ENCODE measurements around the gene MPPED2. TPM values are rescaled to one million over a fixed set of nuclear protein-coding genes. Genes with fewer than 3 reads are reported as not detected.

The MPPED2 gene
- total and polyA plus RNA-seq, 10 of the 15 experiments (the other 5 are each of a cell fraction or from before 2014, with no cell fraction given): not detected

DNA sequence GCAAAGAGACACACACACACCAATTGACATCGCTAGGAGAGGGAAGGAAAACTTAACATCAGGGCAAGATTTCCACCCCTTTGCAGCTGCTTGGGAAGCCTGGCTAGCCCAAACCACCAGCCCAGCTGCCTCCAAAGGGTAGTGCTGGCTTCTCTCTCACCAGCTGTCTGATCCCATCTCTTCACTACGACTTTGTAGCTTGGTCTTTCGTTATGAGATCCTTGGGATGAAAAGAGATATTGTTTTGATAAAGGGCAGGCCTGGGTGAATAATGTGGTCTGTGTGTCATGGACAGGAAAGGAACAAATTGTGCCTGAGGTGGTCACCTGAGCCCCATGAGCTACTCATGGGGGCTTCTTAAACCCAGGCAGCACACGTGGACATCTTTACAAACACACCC, 161.3 kb downstream of the MPPED2 start:
- H3K4me3 ChIP-seq: no peak overlapping the region
- no peak overlapping the region for H2AFZ ChIP-seq (ENCODE audit: control insufficient read depth, low read depth, low read length)
- 15% methylated on average over 4 of the region's 4 CpGs for WGBS (ENCODE audit: insufficient coverage, insufficient replicate concordance, low lambda C conversion rate, missing lambda C conversion rate)

GRCh38 chr11:30424321-30424720, 161.8 kb downstream of the MPPED2 start:
- no peak for ATAC-seq
- CTCF ChIA-PET: no interaction called here
- no peaks in the 10 kb centered on the region for H3K4me1 ChIP-seq (ENCODE audit: control insufficient read depth, insufficient read depth, low read length)
- FAIRE-seq: no peak
- 46% methylated on average over 10 of the region's 10 CpGs for WGBS (ENCODE audit: insufficient coverage, insufficient replicate concordance, low lambda C conversion rate, missing lambda C conversion rate)
- RAD21 ChIA-PET (ENCODE audit: unreplicated experiment): no interaction called here
- no peaks in the 10 kb centered on the region; a peak in 2 of 4 replicates for H3K27me3 ChIP-seq (replicated peaks in 1 of 2; ENCODE audit: control insufficient read depth in 2 of 2, insufficient read depth in 2 of 2, low read length in 1 of 2)
- no peaks in the 10 kb centered on the region for H4K20me1 ChIP-seq (ENCODE audit: control insufficient read depth, insufficient read depth)
- intact Hi-C loops (cut with micrococcal nuclease; ENCODE audit: unreplicated experiment) (no loop called here), in situ Hi-C loops (cut with MboI) (no loop called here)
- no peaks in the 10 kb centered on the region for H3K36me3 ChIP-seq (ENCODE audit: control insufficient read depth in 2 of 2, insufficient read depth in 2 of 2, low read length in 1 of 2)
- TF ChIP-seq KDM1A (IDR thresholded peaks at IDR 0.05; ENCODE audit: borderline replicate concordance) (no peak), SMARCA5 (IDR thresholded peaks at IDR 0.05) (no peak)
- H3K9me3 ChIP-seq (replicated peaks; ENCODE audit: control insufficient read depth, insufficient read depth, low read length): no peaks in the 10 kb centered on the region
- no peak overlapping the region for H2AFZ ChIP-seq (ENCODE audit: control insufficient read depth, low read depth, low read length)
- POLR2A ChIA-PET: no interaction called here
- no peak for DNase-seq (ENCODE audit: low read depth, low spot score)
- SMC1A ChIA-PET (ENCODE audit: uncharacterized antibody, unreplicated experiment): no interaction called here
- no peaks in the 10 kb centered on the region for H3K79me2 ChIP-seq (ENCODE audit: control insufficient read depth, insufficient read depth, low read length)
- no TSS peak for BruUV-seq (replicated peaks)
- no peak overlapping the region for H3K4me3 ChIP-seq
- no peak overlapping the region for H3K9ac ChIP-seq (ENCODE audit: control insufficient read depth, insufficient read depth, low read length)
- no peak overlapping the region for H3K27ac ChIP-seq (ENCODE audit: control insufficient read depth, insufficient read depth)
- no peak overlapping the region for H3K4me2 ChIP-seq (ENCODE audit: control insufficient read depth, insufficient read depth)

More for the DNA sequence above, 161.3 kb downstream of the MPPED2 start:
- no peaks in the 10 kb centered on the region for H3K9me3 ChIP-seq (replicated peaks; ENCODE audit: control insufficient read depth, insufficient read depth, low read length)
- ATAC-seq: no peak
- intact Hi-C loops (cut with micrococcal nuclease; ENCODE audit: unreplicated experiment) (no loop called here), in situ Hi-C loops (cut with MboI) (no loop called here)
- no peaks in the 10 kb centered on the region for H3K4me1 ChIP-seq (ENCODE audit: control insufficient read depth, insufficient read depth, low read length)
- no peak overlapping the region for H3K4me2 ChIP-seq (ENCODE audit: control insufficient read depth, insufficient read depth)
- H3K27ac ChIP-seq (ENCODE audit: control insufficient read depth, insufficient read depth): no peak overlapping the region
- no TSS peak for BruUV-seq (replicated peaks)
- H3K27me3 ChIP-seq (replicated peaks in 1 of 2; ENCODE audit: control insufficient read depth in 2 of 2, insufficient read depth in 2 of 2, low read length in 1 of 2): no peaks in the 10 kb centered on the region; a peak in 2 of 4 replicates
- FAIRE-seq: no peak
- no peak overlapping the region for H3K9ac ChIP-seq (ENCODE audit: control insufficient read depth, insufficient read depth, low read length)
- ChIA-PET SMC1A (ENCODE audit: uncharacterized antibody, unreplicated experiment) (no interaction called here), RAD21 (ENCODE audit: unreplicated experiment) (no interaction called here), CTCF (no interaction called here), POLR2A (no interaction called here)
- H3K36me3 ChIP-seq (ENCODE audit: control insufficient read depth in 2 of 2, insufficient read depth in 2 of 2, low read length in 1 of 2): no peaks in the 10 kb centered on the region
- no peaks in the 10 kb centered on the region for H4K20me1 ChIP-seq (ENCODE audit: control insufficient read depth, insufficient read depth)
- no peaks in the 10 kb centered on the region for H3K79me2 ChIP-seq (ENCODE audit: control insufficient read depth, insufficient read depth, low read length)
- TF ChIP-seq SRF (IDR thresholded peaks at IDR 0.05; ENCODE audit: low read depth in 2 of 2, low read length in 2 of 2) (no peak), CBX5 (IDR thresholded peaks at IDR 0.05; ENCODE audit: low read depth) (no peak), ZBTB33 (IDR thresholded peaks at IDR 0.05) (no peak)
- no peak for DNase-seq (ENCODE audit: low read depth, low spot score)

All from GM12878 (cell line).